ENCODE results near the gene MTMR12.
"Not testable (repeated sequence)": the region's sequence is repeated elsewhere in the genome, so short reads cannot be mapped to it uniquely, and the experiment has no call there.

MTMR12 gene

GRCh38 chr5:32232441-32233219 lies 80.1 kb downstream of the MTMR12 start:
- DNase-seq: peak; percentile 17

DNA sequence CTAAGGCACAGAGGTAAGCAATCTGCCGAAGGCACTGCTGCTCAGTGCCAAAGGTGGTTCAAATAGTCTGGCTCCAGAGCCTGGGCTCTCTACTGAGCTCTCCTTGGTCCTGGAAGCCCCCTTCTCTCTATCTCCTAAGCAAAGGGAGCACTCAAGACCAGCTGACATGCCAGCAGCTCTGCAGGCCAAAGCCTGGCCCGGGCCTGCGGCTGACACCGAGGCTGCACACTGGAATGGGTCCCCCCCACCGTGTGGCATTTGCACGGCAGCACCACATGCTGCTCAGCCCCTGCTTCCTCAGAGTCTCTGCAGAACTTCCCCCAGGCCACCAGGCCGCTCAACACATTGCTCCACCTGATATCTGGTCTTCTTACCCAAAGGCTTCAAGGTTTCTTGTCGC lies 80.8 kb downstream of the MTMR12 start:
- DNase-seq: no peak

GRCh38 chr5:32231241-32231640 lies 81.5 kb downstream of the MTMR12 start:
- DNase-seq: no peak

DNA sequence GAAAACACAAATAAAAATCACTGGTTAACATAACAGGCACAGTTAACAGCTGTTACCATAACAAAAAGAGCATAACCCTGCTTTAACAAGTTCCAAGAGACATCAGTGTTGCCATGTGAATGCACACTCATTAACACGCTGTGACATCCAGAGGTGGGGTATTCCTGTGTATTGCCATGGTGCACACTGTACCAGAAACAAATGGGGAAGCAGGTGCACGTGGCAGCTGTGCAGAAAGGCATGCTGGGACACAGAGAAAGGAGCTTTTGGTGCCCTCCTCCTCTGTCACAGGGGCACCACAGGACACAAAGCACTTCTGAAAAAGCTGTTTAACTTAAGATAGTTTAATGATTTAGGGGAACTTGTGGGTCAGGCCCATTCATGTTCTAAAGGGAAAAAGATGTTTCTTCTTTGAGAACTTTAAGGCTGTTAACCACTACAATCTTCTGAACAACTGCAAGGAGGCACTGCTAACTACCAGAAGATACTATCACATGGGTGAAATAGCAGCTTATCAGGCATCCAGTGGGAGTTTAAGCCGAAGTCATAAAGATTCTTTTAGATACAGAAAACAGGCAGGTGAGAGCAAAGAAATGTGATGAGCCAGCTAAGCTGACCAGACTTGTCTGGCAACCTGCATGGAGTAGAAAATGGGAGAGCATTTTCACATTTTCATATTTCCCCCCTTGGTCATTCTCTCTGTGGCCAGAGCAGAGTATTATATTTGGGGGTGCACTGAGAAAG lies 82.2 kb downstream of the MTMR12 start:
- no peak for DNase-seq

DNA sequence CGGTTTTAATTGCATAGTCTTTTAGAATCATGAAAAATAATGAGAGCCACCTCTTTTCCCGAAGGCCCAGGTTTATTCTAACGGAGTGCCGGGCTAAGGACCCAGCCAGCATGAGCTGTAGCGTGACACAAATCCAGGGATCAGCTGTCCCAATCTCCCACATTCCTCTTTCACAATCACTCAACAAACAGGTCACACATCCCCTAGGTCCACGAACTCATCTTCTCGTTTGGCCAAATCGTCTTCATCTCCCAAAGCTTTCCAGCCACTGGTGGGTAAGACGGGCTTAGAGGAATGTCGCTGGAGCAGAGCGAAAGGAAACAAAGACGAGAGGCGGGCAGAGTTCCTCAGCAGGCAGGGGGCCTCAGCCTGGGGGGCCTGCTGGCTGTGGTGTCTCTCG lies 83.2 kb downstream of the MTMR12 start:
- DNase-seq: no peak

GRCh38 chr5:32228816-32229215 lies 83.9 kb downstream of the MTMR12 start:
- DNase-seq: no peak

- DNase-seq: no peak
Measured at GRCh38 chr5:32225445-32225844, 87.3 kb downstream of the MTMR12 start.

GRCh38 chr5:32223972-32224609 lies 88.6 kb downstream of the MTMR12 start:
- no peak for DNase-seq

- no peak for DNase-seq
Measured at GRCh38 chr5:32222723-32223470, 89.8 kb downstream of the MTMR12 start.

DNA sequence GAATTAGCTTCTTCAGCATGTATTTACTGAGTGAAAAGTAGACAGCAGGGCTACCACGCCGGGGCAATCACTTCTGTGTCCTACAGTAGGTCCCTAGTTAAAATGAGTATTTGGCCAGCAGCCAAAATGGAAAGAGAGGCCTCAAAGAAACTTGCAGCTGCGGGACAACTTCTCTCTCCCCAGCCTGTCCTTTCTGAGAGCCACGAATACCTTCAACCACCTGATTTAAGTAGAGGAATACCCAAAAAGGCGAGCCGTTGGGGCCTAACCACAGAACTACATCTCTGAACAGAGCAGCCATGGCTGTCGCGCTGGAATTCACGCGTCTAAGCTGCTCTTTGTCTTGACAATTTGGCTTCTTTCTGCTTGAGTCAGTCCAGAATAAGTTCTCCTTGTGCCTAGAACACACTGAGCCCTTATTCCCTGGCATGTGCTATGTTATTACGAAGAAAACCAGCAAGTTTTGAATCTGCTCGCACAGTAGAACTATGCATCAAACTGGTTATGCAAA lies 94.8 kb downstream of the MTMR12 start:
- no peak for DNase-seq

GRCh38 chr5:32214344-32214743 lies 98.4 kb downstream of the MTMR12 start:
- not testable (repeated sequence) for DNase-seq

GRCh38 chr5:32210151-32210550 lies 102.6 kb downstream of the MTMR12 start:
- no peak for DNase-seq

DNA sequence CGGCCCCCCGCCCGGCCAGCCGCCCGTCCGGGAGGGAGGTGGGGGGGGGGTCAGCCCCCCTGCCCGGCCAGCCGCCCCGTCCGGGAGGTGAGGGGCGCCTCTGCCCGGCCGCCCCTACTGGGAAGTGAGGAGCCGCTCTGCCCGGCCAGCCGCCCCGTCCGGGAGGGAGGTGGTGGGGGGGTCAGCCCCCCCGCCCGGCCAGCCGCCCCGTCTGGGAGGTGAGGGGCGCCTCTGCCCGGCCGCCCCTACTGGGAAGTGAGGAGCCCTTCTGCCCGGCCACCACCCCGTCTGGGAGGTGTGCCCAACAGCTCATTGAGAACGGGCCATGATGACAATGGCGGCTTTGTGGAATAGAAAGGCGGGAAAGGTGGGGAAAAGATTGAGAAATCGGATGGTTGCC lies 103.9 kb downstream of the MTMR12 start:
- not testable (repeated sequence) for DNase-seq

- DNase-seq: no peak
Measured at GRCh38 chr5:32207355-32207634, 105.4 kb downstream of the MTMR12 start.

DNA sequence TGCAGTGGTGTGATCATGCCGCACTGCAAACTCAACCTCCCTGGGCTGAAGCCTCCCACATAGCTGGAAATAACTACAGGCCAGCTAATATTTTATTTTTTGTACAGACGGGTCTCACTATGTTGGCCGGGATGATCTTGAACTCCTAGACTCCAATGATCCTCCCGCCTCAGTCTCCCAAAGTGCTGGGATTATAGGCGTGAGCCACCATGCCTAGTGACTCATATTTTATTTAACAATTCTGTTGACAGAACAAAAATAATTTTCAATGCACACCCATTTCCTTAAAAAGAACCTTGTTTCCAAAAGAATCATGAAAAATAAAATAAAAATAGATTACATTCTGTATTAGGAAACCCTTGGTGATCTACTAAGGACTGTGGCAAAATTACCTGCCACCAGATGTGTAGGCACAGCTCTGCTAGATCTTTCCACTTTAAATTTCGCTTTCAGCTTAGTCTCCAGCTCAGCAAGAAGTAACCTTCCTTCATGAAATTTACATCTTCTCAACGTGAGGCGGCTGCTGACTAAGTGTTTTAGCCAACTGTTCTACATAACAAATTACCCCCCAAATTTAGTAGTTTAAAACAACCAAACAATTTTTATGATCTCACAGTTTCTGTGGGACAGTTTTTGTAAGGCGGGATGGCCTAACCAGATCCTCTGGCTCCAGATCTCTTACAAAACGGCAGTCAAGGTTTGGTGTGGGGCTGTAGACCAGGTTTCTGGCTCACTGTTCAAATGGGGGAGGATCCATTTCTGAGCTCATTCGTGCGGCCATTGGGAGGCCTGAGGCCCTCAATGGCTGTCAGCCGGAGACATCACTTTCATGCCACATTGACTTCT lies 106.0 kb downstream of the MTMR12 start:
- DNase-seq: no peak

- DNase-seq: no peak
Measured at GRCh38 chr5:32206053-32206452, 106.7 kb downstream of the MTMR12 start.

GRCh38 chr5:32202394-32202793 lies 110.3 kb downstream of the MTMR12 start:
- DNase-seq: no peak

GRCh38 chr5:32201122-32201753 lies 111.5 kb downstream of the MTMR12 start:
- DNase-seq: no peak

DNA sequence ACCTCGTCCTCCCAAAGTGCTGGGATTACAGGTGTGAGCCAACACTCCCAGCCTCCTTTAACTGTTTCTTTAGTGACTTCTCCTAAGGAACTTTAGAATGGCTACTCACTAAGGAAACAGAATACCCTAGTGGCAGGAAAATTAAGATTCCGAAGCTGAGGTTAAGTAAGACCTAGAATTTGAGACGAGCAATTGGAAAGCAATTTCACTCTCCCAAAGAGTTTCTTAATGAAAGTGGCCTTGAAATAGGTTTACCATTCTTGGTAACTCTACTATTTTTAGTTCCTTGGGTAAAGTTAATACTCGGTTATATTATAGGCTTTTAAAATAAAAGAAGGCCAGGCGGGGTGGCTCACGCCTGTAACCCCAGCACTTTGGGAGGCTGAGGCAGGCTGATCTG lies 115.7 kb downstream of the MTMR12 start:
- no peak for DNase-seq

GRCh38 chr5:32195265-32195664 lies 117.5 kb downstream of the MTMR12 start:
- DNase-seq: peak; percentile 89

DNA sequence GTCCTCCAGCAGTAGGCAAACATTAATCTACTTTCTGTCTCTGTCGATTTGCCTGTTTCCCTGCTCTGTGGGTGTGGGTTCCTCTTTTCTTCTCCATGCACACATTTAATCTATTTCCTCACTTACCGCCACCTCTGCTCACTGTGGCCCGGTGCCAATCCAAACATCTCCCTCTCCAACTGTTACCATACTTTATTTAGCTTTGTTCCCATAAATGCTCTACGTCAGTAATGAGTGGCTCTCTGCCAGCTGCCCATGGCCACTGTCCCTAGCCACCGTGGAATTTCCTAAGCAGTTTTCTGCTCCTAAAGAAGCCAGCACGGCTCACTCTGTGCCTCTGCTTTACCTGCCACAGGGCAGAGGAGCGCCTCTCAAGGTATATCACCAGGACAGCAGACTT lies 119.1 kb downstream of the MTMR12 start:
- DNase-seq: peak; percentile 82

GRCh38 chr5:32190095-32190494 lies 122.6 kb downstream of the MTMR12 start:
- no peak for DNase-seq
